Transverse colon (tissue), 4 donors: Measurements from ENCODE around the gene BNIP3. TPM values are rescaled to one million over a fixed set of nuclear protein-coding genes. Genes with fewer than 3 reads are reported as not detected.

Experiments used
- DNase-seq: peaks from one replicate; pipeline ENCODE4 v3.0.0-alpha.2; 2019
- H3K27ac ChIP-seq, 4 donors: fragments of 200-600 bp; sonication (generic); 2 replicates each; pipeline ENCODE4 v1.5.1; 2016 to 2018; ENCODE audit warnings: inconsistent platforms in 4 of 4
- H3K27me3 ChIP-seq: fragments of 200-600 bp; sonication (generic); 2 replicates; pipeline ENCODE4 v1.5.1; 2017; ENCODE audit warnings: inconsistent platforms
- H3K36me3 ChIP-seq, 4 donors: fragments of 200-600 bp; sonication (generic); 2 replicates each; pipeline ENCODE4 v1.5.1; 2017 to 2019; ENCODE audit warnings: inconsistent platforms in 4 of 4
- H3K4me1 ChIP-seq, 4 donors: fragments of 200-600 bp; sonication (generic); 2 replicates each; pipeline ENCODE4 v1.5.1; 2017 to 2020; ENCODE audit warnings: inconsistent platforms in 4 of 4
- H3K4me3 ChIP-seq, 4 donors: fragments of 200-600 bp; sonication (generic); 1 replicate in 1 of 4; 2 replicates in 3 of 4; pipeline versions ENCODE4 v1.5.1 to v1.6.1; 2017 to 2019; ENCODE audit warnings: inconsistent platforms in 4 of 4
- H3K9me3 ChIP-seq, 2 donors: fragments of 200-600 bp; sonication (generic); 2 replicates each; pipeline ENCODE4 v1.5.1; 2017 to 2019; ENCODE audit warnings: inconsistent platforms in 2 of 2
- CTCF ChIP-seq, 5 experiments: fragments of 200-600 bp in 3 of 5; fragments of 450-650 bp in 2 of 5; sonication (generic) in 3 of 5; IDR thresholded peaks; 1 replicate in 2 of 5; 2 replicates in 3 of 5; pipeline ENCODE4 v1.5.1; 2016 to 2017; ENCODE audit warnings: antibody characterized with exemption in 5 of 5, inconsistent platforms in 3 of 5, mild to moderate bottlenecking in 2 of 5, moderate library complexity in 1 of 5
- EP300 ChIP-seq: sonication (generic); formaldehyde crosslinking; IDR thresholded peaks from one replicate; pipeline ENCODE4 v1.6.1; 2017; ENCODE audit warnings: antibody characterized with exemption, low read depth
- POLR2A ChIP-seq: fragments of 450-650 bp; IDR thresholded peaks from one replicate; pipeline ENCODE4 v1.6.1; 2016; ENCODE audit warnings: antibody characterized with exemption, mild to moderate bottlenecking, moderate library complexity
- POLR2AphosphoS5 ChIP-seq, 3 donors: sonication (generic); formaldehyde crosslinking; IDR thresholded peaks; one replicate each; pipeline ENCODE4 v1.6.1; 2016; ENCODE audit warnings: antibody characterized with exemption in 3 of 3
- WGBS, 2 donors: methylation state at CpG; one replicate each; pipeline ENCODE4 v1.1.5; 2018; ENCODE audit warnings: low coverage in 1 of 2; 5-methylcytosine and 5-hydroxymethylcytosine counted together
- in situ Hi-C, 4 donors: fragments of 200-750 bp; cut with MboI; loops; one replicate each; pipeline versions ENCODE4 v1.15.0 to v1.15.1; 2017; ENCODE audit warnings: low sequenced_read_pairs in 3 of 4, low pct_ligation_motif_present in 1 of 4, low pct_unique_long_range_greater_than_20kb in 1 of 4
- intact Hi-C: fragments of 100-400 bp; cut with DNase I; formaldehyde crosslinking; loops from one replicate; pipeline ENCODE4 v1.15.1; 2023; ENCODE audit warnings: low total_unique reads
- total RNA-seq, 4 donors: library from RNA; depleted of rRNA; stranded (reverse); fragments of >200 nt; gene quantifications; one replicate each; pipeline ENCODE4 v1.1.0, GENCODE V29; 2016

The BNIP3 gene
- total RNA-seq, 4 donors from 2014 or later = 9.7 to 36.8 (median 27.6) TPM

- in situ Hi-C loops = no loop called here
- TF ChIP-seq POLR2AphosphoS5 (IDR thresholded peaks at IDR 0.05) = no peak
- TF ChIP-seq POLR2A = no peak
- no peak for TF ChIP-seq CTCF (IDR thresholded peaks at IDR 0.05)
- TF ChIP-seq EP300 = no peak
- Histone ChIP-seq H3K36me3 (peaks cover 0 to 4% (median 2%) of the 10 kb centered on the region in 4 donors), H3K27me3 (no peaks in the 10 kb centered on the region), H3K4me3 (no peak overlapping the region), H3K9me3 (no peaks in the 10 kb centered on the region), H3K4me1 (peaks cover 5 to 50% (median 23%) of the 10 kb centered on the region in 4 donors), H3K27ac (peak overlapping the region in 2 of 4 donors; percentile 49 to 66)
- intact Hi-C loops = no loop called here
- WGBS, 2 donors = 92 to 100% methylated on average over 1 to 13 of the region's 13 CpGs
- no peak for DNase-seq
Measured at GRCh38 chr10:131931981-131932380, 49.7 kb downstream of the BNIP3 start.

GRCh38 chr10:131930586-131931330, 51.0 kb downstream of the BNIP3 start:
- no peaks in the 10 kb centered on the region for H3K9me3 ChIP-seq
- intact Hi-C loops = no loop called here
- no peak overlapping the region for H3K4me3 ChIP-seq
- in situ Hi-C loops = no loop called here
- no peak for DNase-seq
- peak overlapping the region in 3 of 4 donors; percentile 4 to 66 (median 49) for H3K27ac ChIP-seq
- peaks cover 0 to 3% (median 0%) of the 10 kb centered on the region in 4 donors for H3K36me3 ChIP-seq
- WGBS, 2 donors = 91 to 96% methylated on average over 3 to 16 of the region's 16 CpGs
- TF ChIP-seq POLR2A = no peak
- TF ChIP-seq POLR2AphosphoS5 (IDR thresholded peaks at IDR 0.05) = no peak
- TF ChIP-seq CTCF (IDR thresholded peaks at IDR 0.05) = no peak
- TF ChIP-seq EP300 = no peak
- H3K4me1 ChIP-seq = peaks cover 5 to 50% (median 23%) of the 10 kb centered on the region in 4 donors
- H3K27me3 ChIP-seq = no peaks in the 10 kb centered on the region

- H3K4me3 ChIP-seq = no peak overlapping the region
- H3K4me1 ChIP-seq = peaks cover 5 to 47% (median 23%) of the 10 kb centered on the region in 4 donors
- no peaks in the 10 kb centered on the region for H3K27me3 ChIP-seq
- no peak for DNase-seq
- no peak for TF ChIP-seq EP300
- TF ChIP-seq CTCF (IDR thresholded peaks at IDR 0.05) = no peak
- H3K9me3 ChIP-seq = peaks cover under 1 to 4% of the 10 kb centered on the region in 2 donors
- intact Hi-C loops = no loop called here
- in situ Hi-C loops = no loop called here
- H3K27ac ChIP-seq = no peak overlapping the region
- H3K36me3 ChIP-seq = peaks cover 0 to 3% (median 0%) of the 10 kb centered on the region in 4 donors
- WGBS, 2 donors = 95% methylated on average over 4 of the region's 4 CpGs
Measured at GRCh38 chr10:131930150-131930549, 51.6 kb downstream of the BNIP3 start.

- no peaks in the 10 kb centered on the region for H3K36me3 ChIP-seq
- no peak for DNase-seq
- intact Hi-C loops = no loop called here
- no peak overlapping the region for H3K4me3 ChIP-seq
- H3K4me1 ChIP-seq = peaks cover 5 to 47% (median 25%) of the 10 kb centered on the region in 4 donors
- 80 to 91% methylated on average over 2 to 23 of the region's 23 CpGs for WGBS, 2 donors
- H3K9me3 ChIP-seq = peaks cover 5 to 8% of the 10 kb centered on the region in 2 donors
- in situ Hi-C loops = no loop called here
- no peaks in the 10 kb centered on the region for H3K27me3 ChIP-seq
- H3K27ac ChIP-seq = no peak overlapping the region
- TF ChIP-seq EP300 (no peak), CTCF (IDR thresholded peaks at IDR 0.05) (no peak), POLR2AphosphoS5 (IDR thresholded peaks at IDR 0.05) (no peak), POLR2A (no peak)
Measured at GRCh38 chr10:131929122-131929845, 52.4 kb downstream of the BNIP3 start.
